GM18907 (cell line): ENCODE data around the gene PUS3.
"Not testable (repeated sequence)": the region's sequence is repeated elsewhere in the genome, so short reads cannot be mapped to it uniquely, and the experiment has no call there.

Experiments
- ATAC-seq: cut with Tn5 transposase; IDR thresholded peaks from one replicate; pipeline ENCODE4 v1.9.1; 2021; ENCODE audit warnings: mild to moderate bottlenecking, moderate library complexity; ENCODE audit not compliant: unreplicated experiment

Gene PUS3

DNA sequence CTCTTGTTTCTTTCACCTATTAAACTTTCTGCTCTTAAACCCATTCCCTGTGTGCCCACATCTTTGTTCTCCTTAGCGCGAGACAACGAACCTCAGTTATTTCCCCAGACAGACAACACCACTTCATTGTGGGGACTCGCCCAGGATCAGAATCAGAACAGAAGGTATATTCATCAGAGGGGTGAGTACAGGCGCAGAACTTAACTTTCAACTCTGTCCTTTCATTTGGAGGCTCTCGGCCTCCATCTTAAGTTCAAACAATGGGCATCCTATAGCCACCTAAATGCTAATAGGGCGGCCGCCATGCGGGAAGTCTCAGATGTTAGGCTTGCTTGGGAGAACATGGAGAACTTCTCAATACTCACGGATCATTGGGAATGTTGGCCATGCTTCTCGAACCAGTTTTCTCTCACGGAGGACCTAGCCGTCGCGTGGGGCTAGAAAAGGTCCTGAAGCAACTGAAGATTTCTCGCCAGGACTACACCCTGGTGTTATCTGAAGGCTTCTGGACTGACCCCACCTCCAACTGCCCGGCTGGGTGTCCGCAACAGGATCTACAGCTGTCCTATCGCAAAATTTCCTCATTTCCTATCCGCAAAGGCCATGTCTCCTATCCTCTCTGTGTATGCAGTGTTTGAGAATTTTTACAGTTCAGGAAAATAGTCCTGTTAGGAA lies 29.0 kb downstream of the PUS3 start:
- ATAC-seq, result peak; percentile 13

DNA sequence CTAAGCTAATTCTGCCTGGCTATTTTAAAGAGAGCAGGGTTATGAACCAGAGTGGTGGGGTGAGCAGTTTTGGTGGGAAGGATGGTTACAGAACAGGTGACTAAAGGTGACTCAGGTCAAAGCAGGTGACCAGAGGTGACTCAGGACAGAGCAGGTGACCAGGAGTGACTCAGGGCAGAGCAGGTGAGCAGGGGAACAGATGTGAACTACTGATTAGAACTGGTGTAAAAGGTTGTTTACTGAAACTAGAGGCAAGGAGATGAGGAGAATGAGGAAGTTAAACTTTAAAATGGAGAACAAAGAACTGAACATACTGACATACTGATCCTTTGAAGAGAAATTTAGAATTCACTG lies 30.9 kb downstream of the PUS3 start:
- ATAC-seq, result no peak

DNA sequence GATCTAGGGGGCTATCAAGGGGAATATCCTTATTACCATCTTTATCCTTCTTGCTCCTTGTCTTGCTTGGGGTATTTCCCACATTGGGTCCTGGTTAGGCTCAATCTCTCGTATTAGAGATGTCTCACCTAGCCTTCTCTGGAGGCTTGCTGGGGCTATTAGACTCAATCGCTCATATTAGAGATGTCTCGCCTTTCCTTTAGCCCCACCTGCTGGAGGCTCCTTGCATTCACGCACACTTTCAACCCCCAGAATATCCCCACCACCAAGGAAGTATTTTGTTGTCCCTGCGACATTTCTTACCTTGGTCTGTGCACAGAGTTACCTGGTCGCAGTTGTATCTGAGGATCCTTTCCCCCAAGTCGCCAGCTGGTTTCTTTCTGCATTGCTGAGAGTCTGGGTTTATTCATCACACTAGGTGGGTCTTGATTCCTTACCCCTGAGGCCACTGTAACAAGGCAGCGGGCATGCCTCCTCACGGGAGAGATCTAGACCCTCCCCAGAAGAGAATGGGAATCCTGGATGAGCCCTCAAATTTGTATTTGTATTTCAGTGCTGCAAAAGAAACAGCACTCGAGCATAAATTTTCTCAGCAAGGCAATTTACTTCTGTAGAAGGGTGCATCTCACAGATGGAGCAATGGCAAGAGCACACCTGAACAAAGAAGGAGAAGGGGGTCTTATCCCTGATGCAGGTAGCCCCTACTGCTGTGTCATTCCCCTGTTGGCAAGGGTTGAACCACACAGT lies 31.4 kb downstream of the PUS3 start:
- ATAC-seq, result no peak

DNA sequence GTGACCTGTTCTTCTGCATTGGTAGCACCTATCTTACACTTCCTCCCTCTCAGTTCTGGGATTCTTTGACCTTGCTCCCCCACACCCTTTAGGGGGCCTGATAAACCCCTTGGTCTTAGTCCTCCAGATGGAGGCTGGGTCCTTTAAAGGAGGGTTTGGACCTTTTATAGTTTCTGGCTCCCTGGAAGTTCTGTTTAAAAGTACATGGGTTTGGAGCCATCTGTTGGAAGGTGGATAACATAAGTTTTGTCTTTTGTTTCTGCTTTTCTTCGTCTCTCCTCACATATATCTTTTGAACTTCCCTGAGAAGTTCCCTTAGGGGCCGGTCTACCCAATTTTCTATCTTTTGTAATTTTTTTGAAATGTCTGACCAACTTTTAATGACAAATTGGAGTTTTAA lies 33.5 kb downstream of the PUS3 start:
- ATAC-seq, result no peak

DNA sequence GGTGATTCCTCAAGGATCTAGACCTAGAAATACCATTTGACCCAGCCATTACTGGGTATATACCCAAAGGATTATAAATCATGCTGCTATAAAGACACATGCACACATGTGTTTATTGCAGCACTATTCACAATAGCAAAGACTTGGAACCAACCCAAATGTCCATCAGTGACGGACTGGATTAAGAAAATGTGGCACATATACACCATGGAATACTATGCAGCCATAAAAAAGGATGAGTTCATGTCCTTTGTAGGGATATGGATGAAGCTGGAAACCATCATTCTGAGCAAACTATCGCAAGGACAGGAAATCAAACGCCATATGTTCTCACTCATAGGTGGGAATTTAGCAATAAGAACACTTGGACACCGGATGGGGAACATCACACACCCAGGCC lies 37.7 kb downstream of the PUS3 start:
- not testable (repeated sequence) for ATAC-seq

DNA sequence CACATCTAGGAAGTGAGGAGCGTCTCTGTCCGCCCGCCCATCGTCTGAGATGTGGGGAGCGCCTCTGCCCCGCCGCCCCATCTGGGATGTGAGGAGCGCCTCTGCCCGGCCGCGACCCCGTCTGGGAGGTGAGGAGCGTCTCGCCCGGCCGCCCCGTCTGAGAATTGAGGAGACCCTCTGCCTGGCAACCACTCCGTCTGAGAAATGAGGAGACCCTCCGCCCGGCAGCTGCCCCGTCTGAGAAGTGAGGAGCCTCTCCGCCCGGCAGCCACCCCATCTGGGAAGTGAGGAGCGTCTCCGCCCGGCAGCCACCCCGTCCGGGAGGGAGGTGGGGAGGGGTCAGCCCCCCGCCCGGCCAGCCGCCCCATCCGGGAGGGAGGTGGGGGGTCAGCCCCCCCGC lies 40.2 kb downstream of the PUS3 start:
- not testable (repeated sequence) for ATAC-seq

DNA sequence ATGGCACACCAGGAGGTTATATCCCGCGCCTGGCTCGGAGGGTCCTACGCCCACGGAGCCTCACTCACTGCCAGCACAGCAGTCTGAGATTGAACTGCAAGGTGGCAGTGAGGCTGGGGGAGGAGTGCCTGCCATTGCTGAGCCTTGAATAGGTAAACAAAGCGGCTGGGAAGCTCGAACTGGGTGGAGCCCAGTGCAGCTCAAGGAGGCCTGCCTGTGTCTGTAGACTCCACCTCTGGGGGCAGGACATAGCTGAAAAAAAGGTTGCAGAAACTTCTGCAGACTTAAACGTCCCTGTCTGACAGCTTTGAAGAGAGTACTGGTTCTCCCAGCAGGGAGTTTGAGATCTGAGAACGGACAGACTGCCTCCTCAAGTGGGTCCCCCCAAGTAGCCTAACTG lies 45.3 kb downstream of the PUS3 start:
- ATAC-seq, result not testable (repeated sequence)

DNA sequence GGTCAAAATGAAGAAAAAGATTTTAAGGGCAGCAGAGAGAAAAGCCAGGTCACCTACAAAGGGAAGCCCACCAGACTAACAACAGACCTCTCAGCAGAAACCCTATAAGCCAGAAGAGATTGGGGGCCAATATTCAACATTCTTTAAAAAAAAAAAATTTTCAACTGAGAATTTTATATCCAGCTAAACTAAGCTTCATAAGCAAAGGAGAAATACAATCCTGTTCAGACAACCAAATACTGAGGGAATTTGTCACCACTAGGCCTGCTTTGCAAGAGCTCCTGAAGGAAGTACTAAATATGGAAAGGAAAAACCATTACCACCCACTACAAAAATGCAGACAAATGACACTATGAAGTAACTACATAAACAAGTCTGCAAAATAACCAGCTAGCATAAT lies 56.8 kb downstream of the PUS3 start:
- ATAC-seq, result no peak
